Vagina (tissue), 2 donors: ENCODE measurements around the gene BCDIN3D.

Experiments used
- CTCF ChIP-seq, 3 experiments: fragments of 450-650 bp in 2 of 3; fragments of 200-600 bp in 1 of 3; sonication (generic) in 1 of 3; IDR thresholded peaks; one replicate each; pipeline ENCODE4 v1.5.1; 2017 to 2019; ENCODE audit warnings: antibody characterized with exemption in 3 of 3, mild to moderate bottlenecking in 2 of 3, moderate library complexity in 2 of 3
- POLR2A ChIP-seq, 2 donors: fragments of 450-650 bp; IDR thresholded peaks; one replicate each; pipeline ENCODE4 v1.6.1; 2017; ENCODE audit warnings: antibody characterized with exemption in 2 of 2, mild to moderate bottlenecking in 2 of 2, moderate library complexity in 2 of 2

- TF ChIP-seq CTCF (IDR thresholded peaks at IDR 0.05) (no peak), POLR2A (IDR thresholded peaks at IDR 0.05) (no peak)
Measured at GRCh38 chr12:49878021-49878420, 35.1 kb upstream of the BCDIN3D start.
